ENCODE measurements around the gene PLCL1. TPM values are rescaled to one million over a fixed set of nuclear protein-coding genes. Genes with fewer than 3 reads are reported as not detected.

PLCL1 gene
- total RNA-seq (2014; rRNA removed; shearing (Covaris generic)): not detected in 2 replicates

DNA sequence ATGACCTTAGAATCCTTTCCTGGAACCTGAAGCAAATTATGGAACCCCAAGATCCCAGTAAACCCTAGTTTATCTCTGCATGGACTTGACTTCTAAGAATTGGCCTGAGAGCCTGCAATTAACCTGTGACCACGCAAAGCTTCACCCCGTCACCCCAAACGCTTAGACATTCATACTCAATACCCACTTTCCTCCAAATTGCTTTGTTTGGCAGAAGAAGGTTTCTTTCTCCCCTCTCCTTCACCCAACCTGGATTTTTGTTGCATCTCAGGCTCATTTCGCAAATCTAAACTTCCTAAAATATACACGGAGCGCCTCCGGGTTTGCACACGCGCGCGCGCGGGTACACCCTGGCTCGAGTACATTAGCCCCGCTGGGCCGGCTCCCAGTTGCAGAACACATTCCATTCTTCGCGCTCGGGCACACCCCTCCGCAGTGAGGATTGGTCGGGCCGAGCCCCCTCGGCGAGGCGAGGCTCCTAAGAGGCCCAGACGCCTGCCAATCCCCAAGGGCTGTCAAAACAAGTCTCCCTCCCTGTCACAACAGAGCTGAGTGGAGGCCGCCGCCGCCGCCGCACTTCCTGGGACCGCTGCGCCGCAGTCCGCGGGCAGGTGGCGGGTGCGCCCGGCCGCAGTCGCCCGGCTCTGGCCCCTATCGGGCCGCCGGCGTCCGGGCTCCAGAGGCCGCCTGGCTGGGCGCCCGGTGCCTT is at the start of gene PLCL1:
TSS of gene PLCL1 (plus strand) at position 545 of the 709 bp plus-strand sequence.
- in situ Hi-C loops (cut with HindIII; ENCODE audit: low sequenced_read_pairs): no loop called here
- DNase-seq (ENCODE audit: low spot score): peak; percentile 92

DNA sequence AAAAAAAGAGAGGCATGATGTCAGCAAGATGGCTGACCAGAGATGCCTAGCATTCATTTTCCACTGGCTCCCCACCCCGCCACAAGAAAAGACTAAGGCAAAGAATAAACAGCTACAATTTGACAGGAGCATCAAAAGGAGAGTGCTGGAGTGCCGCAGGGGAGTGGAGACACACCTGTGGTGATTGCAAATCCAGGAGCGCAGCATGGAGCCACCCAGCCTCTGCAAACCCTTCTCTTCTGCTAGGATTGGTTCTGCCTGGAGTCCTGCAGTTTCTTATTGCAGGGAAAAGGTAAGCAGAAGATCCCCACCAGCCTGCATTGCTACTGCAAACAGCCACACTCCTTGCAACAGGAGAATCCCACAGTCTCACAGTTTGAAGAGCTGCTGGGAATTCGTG is 45.4 kb upstream of the PLCL1 start:
- no peak for DNase-seq (ENCODE audit: low spot score)
- in situ Hi-C loops (cut with HindIII; ENCODE audit: low sequenced_read_pairs): no loop called here

DNA sequence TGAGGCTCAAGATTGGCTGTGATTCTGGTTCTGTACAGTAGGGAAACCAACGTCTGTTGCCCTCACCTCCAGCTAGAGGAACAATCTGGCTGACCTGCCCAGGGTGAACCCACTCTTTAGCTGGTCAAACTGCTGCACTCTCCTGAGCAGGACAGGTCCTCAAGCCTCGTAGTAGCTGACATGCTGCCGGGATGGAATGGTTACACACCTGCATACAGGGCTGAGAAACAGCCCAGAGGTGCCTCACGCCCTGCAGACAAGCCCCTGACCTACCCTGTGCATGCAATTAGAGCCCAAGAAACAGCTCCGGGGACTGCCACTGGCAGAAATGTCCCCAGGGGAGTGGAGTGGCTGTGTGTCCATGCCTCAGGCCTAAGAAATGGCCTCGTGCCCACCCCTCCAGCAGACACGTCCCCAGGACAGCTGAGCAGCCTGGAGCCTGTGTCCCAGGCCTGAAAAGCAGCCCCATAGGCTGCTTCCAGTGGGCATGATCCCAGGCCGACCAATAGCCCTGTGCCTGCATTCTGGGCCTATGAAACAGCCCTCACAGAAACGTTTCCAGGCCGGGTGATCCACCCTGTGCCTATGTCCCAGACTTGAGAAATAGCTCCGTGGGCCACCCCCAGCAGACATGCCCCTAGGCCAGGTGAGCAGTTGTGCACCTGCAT is 44.6 kb upstream of the PLCL1 start:
- DNase-seq (ENCODE audit: low spot score): no peak
- in situ Hi-C loops (cut with HindIII; ENCODE audit: low sequenced_read_pairs): no loop called here

DNA sequence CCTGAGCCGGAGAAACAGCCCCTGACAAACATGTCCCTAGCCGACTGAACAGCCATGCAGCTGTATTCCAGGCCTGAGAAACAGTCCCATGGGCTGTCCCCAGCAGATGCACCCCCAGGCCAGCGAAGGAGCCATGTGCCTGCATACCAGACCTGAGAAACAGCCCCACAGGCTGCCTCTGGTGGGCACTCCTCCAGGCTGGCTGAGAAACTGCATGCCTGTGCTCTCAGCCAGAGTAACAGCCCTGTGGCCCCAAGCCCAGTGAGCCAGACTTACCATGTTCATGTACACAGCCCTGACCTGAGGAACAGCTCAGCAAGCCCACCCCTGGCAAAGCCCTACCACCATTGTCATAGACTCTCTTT is 44.1 kb upstream of the PLCL1 start:
- in situ Hi-C loops (cut with HindIII; ENCODE audit: low sequenced_read_pairs): no loop called here
- DNase-seq (ENCODE audit: low spot score): no peak

GRCh38 chr2:197777823-197778407 is 26.5 kb upstream of the PLCL1 start:
- DNase-seq (ENCODE audit: low spot score): peak; percentile 33
- in situ Hi-C loops (cut with HindIII; ENCODE audit: low sequenced_read_pairs): no loop called here

- no peak for DNase-seq (ENCODE audit: low spot score)
- in situ Hi-C loops (cut with HindIII; ENCODE audit: low sequenced_read_pairs): no loop called here
These were observed 25.1 kb upstream of the PLCL1 start for GRCh38 chr2:197779261-197779660.

- in situ Hi-C loops (cut with HindIII; ENCODE audit: low sequenced_read_pairs): no loop called here
- DNase-seq (ENCODE audit: low spot score): no peak
These were observed 22.3 kb upstream of the PLCL1 start for GRCh38 chr2:197782126-197782525.

DNA sequence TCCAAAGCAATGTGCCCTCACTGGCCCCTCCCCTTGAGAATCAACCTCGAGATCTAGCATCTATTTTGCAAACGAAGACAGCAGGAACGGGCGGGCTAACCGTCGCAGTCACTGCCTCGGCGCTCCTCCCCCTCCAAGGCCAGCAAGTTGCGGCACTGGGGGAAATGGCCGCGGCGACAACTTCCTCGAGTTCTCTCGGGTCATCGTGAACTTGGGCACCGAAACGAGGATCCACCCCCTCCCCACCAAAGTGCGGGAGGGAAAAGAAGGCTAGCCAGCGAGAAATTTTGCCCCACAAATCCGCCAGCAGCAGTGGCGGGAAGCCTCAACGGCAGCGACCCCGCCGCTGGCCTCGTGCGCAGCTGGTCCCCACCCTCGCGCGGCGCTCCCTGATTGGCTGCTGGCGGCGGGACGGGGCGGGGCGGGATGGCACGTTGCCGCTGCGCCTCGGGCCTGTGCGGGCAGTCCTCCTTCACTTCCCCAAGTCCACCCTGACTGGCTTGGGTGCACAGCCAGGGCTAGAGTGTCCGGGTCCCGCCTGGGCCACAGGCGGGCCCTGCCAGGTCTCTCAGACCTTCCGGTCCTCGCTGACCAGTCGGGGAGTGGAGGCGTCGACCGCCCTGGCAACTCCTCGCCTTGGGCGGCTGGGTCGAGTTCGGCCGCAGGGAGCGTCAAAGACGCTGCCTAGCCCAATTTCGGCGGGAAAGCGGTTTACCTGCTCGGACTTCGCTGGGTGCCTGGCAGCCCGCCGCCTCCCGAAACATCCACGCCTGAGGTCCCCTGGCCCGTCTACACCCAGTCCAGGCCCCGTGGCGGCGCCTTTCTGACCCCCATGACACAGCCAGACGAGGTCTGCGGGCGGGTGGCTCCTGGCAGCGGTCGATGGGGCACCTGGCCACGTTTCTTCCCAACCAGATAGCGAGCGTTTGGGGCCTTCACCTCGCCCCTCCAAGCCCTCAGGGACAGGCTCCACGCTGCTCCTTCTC is 19.1 kb upstream of the PLCL1 start, which contains the start of gene BOLL:
TSS of gene BOLL (minus strand) at position 364 of the 986 bp plus-strand sequence. CDS start 3,469 bp downstream, outside the sequence.
- no peak for DNase-seq (ENCODE audit: low spot score)
- in situ Hi-C loops (cut with HindIII; ENCODE audit: low sequenced_read_pairs): no loop called here

- in situ Hi-C loops (cut with HindIII; ENCODE audit: low sequenced_read_pairs): no loop called here
- DNase-seq (ENCODE audit: low spot score): no peak
These were observed 18.1 kb upstream of the PLCL1 start for GRCh38 chr2:197786010-197786877.

- DNase-seq (ENCODE audit: low spot score): no peak
- in situ Hi-C loops (cut with HindIII; ENCODE audit: low sequenced_read_pairs): no loop called here
These were observed 10.9 kb upstream of the PLCL1 start for GRCh38 chr2:197793456-197793855.

GRCh38 chr2:197795277-197795676 is 9.1 kb upstream of the PLCL1 start:
- no peak for DNase-seq (ENCODE audit: low spot score)
- in situ Hi-C loops (cut with HindIII; ENCODE audit: low sequenced_read_pairs): no loop called here

GRCh38 chr2:197798187-197798586 is 6.2 kb upstream of the PLCL1 start:
- in situ Hi-C loops (cut with HindIII; ENCODE audit: low sequenced_read_pairs): no loop called here
- DNase-seq (ENCODE audit: low spot score): no peak

GRCh38 chr2:197799068-197799467 is 5.3 kb upstream of the PLCL1 start:
- DNase-seq (ENCODE audit: low spot score): no peak
- in situ Hi-C loops (cut with HindIII; ENCODE audit: low sequenced_read_pairs): no loop called here

GRCh38 chr2:197800091-197800490 is 4.3 kb upstream of the PLCL1 start:
- in situ Hi-C loops (cut with HindIII; ENCODE audit: low sequenced_read_pairs): no loop called here

DNA sequence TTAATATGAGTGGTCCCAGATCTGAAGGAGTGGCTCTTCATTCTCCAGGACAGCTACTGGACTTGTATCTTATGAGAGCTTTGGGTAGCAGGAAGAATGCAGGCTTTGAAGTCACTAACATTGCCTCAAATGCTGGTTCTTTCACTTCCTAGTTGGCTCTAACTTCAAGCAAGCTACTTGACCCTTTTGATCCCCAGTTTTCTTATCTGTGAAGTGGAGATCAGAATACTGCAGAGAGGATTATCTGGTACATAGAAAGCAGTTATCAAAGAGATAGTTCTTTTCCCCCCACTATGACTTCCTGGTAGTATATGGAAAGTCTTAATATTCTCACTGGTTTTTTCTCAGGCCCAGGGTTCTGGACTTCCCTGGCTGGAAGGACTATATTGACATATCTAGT is 3.4 kb upstream of the PLCL1 start:
- in situ Hi-C loops (cut with HindIII; ENCODE audit: low sequenced_read_pairs): no loop called here
- DNase-seq (ENCODE audit: low spot score): no peak

More at GRCh38 chr2:197800091-197800490, 4.3 kb upstream of the PLCL1 start:
- no peak for DNase-seq (ENCODE audit: low spot score)

GRCh38 chr2:197803033-197803444 is 1.4 kb upstream of the PLCL1 start:
- DNase-seq (ENCODE audit: low spot score): peak; percentile 71
- in situ Hi-C loops (cut with HindIII; ENCODE audit: low sequenced_read_pairs): no loop called here

GRCh38 chr2:197804758-197805714 is 643 bp downstream of the PLCL1 start:
- DNase-seq (ENCODE audit: low spot score): no peak
- in situ Hi-C loops (cut with HindIII; ENCODE audit: low sequenced_read_pairs): no loop called here
